Measurements from ENCODE around the gene HAUS1.

HAUS1 gene

GRCh38 chr18:46070232-46070631, 34.0 kb upstream of the HAUS1 start:
- Histone ChIP-seq H3K36me3 (ENCODE audit: control insufficient read depth, insufficient read depth, low read length) (no peaks in the 10 kb centered on the region), H3K27ac (ENCODE audit: low read length) (no peak overlapping the region), H3K27me3 (ENCODE audit: control insufficient read depth, insufficient read depth, low read length) (peaks cover 15% of the 10 kb centered on the region; the same call in 1 of the 2 replicates), H3K4me1 (ENCODE audit: control insufficient read depth, insufficient read depth, low read length) (0 out of 2 replicates have a peak, but pooled peaks cover 2% of the 10 kb centered on the region), H3K9me3 (ENCODE audit: control insufficient read depth, insufficient read depth, low read length) (no peaks in the 10 kb centered on the region), H3K4me3 (ENCODE audit: low read length) (no peak overlapping the region)
- WGBS (ENCODE audit: insufficient coverage, insufficient read length): no CpG with 5 or more reads among the region's 6 CpGs
- DNase-seq (ENCODE audit: low read depth, low spot score): no peak

- H3K27me3 ChIP-seq (ENCODE audit: control insufficient read depth, insufficient read depth, low read length): peaks cover 15% of the 10 kb centered on the region; the same call in 1 of the 2 replicates
- H3K4me1 ChIP-seq (ENCODE audit: control insufficient read depth, insufficient read depth, low read length): 0 out of 2 replicates have a peak, but pooled peaks cover 2% of the 10 kb centered on the region
- peak overlapping the region; percentile 86 for H3K4me3 ChIP-seq (ENCODE audit: low read length)
- WGBS (ENCODE audit: insufficient coverage, insufficient read length): no CpG with 5 or more reads among the region's 13 CpGs
- H3K9me3 ChIP-seq (ENCODE audit: control insufficient read depth, insufficient read depth, low read length): no peaks in the 10 kb centered on the region
- no peak overlapping the region for H3K27ac ChIP-seq (ENCODE audit: low read length)
- no peak for DNase-seq (ENCODE audit: low read depth, low spot score)
- no peaks in the 10 kb centered on the region for H3K36me3 ChIP-seq (ENCODE audit: control insufficient read depth, insufficient read depth, low read length)
These were observed 33.2 kb upstream of the HAUS1 start for GRCh38 chr18:46070815-46071652.

GRCh38 chr18:46071653-46072375, 32.4 kb upstream of the HAUS1 start, which contains the start of gene PSTPIP2:
Gene PSTPIP2 (minus strand): TSS chr18:46072260. CDS start chr18:46072188, 72 bp downstream.
- Histone ChIP-seq H3K36me3 (ENCODE audit: control insufficient read depth, insufficient read depth, low read length) (no peaks in the 10 kb centered on the region), H3K9me3 (ENCODE audit: control insufficient read depth, insufficient read depth, low read length) (no peaks in the 10 kb centered on the region), H3K4me3 (ENCODE audit: low read length) (peak within 1 kb of the TSS; percentile 86), H3K27ac (ENCODE audit: low read length) (no peak within 1 kb of the TSS), H3K4me1 (ENCODE audit: control insufficient read depth, insufficient read depth, low read length) (0 out of 2 replicates have a peak, but pooled peaks cover 2% of the 10 kb centered on the region), H3K27me3 (ENCODE audit: control insufficient read depth, insufficient read depth, low read length) (peaks cover 15% of the 10 kb centered on the region; the same call in 1 of the 2 replicates)
- WGBS (ENCODE audit: insufficient coverage, insufficient read length): no CpG with 5 or more reads among the region's 75 CpGs
- DNase-seq (ENCODE audit: low read depth, low spot score): peak; percentile 25

- Histone ChIP-seq H3K36me3 (ENCODE audit: control insufficient read depth, insufficient read depth, low read length) (no peaks in the 10 kb centered on the region), H3K27ac (ENCODE audit: low read length) (no peak overlapping the region), H3K27me3 (ENCODE audit: control insufficient read depth, insufficient read depth, low read length) (peaks cover 15% of the 10 kb centered on the region; the same call in 1 of the 2 replicates), H3K9me3 (ENCODE audit: control insufficient read depth, insufficient read depth, low read length) (no peaks in the 10 kb centered on the region), H3K4me1 (ENCODE audit: control insufficient read depth, insufficient read depth, low read length) (0 out of 2 replicates have a peak, but pooled peaks cover 2% of the 10 kb centered on the region), H3K4me3 (ENCODE audit: low read length) (peak overlapping the region; percentile 86; the same call in 1 of the 2 replicates)
- WGBS (ENCODE audit: insufficient coverage, insufficient read length): no CpG with 5 or more reads among the region's 25 CpGs
- no peak for DNase-seq (ENCODE audit: low read depth, low spot score)
These were observed 31.8 kb upstream of the HAUS1 start for GRCh38 chr18:46072376-46072867.

GRCh38 chr18:46072959-46073358, 31.2 kb upstream of the HAUS1 start:
- WGBS (ENCODE audit: insufficient coverage, insufficient read length): no CpG with 5 or more reads among the region's 3 CpGs
- no peak for DNase-seq (ENCODE audit: low read depth, low spot score)
- H3K9me3 ChIP-seq (ENCODE audit: control insufficient read depth, insufficient read depth, low read length): no peaks in the 10 kb centered on the region
- no peaks in the 10 kb centered on the region for H3K36me3 ChIP-seq (ENCODE audit: control insufficient read depth, insufficient read depth, low read length)
- H3K4me1 ChIP-seq (ENCODE audit: control insufficient read depth, insufficient read depth, low read length): 0 out of 2 replicates have a peak, but pooled peaks cover 2% of the 10 kb centered on the region
- peaks cover 15% of the 10 kb centered on the region; the same call in 1 of the 2 replicates for H3K27me3 ChIP-seq (ENCODE audit: control insufficient read depth, insufficient read depth, low read length)
- no peak overlapping the region for H3K4me3 ChIP-seq (ENCODE audit: low read length)
- no peak overlapping the region for H3K27ac ChIP-seq (ENCODE audit: low read length)

- WGBS (ENCODE audit: insufficient coverage, insufficient read length): no CpG with 5 or more reads among the region's 9 CpGs
- Histone ChIP-seq H3K9me3 (ENCODE audit: control insufficient read depth, insufficient read depth, low read length) (no peaks in the 10 kb centered on the region), H3K4me3 (ENCODE audit: low read length) (no peak overlapping the region), H3K4me1 (ENCODE audit: control insufficient read depth, insufficient read depth, low read length) (0 out of 2 replicates have a peak, but pooled peaks cover 2% of the 10 kb centered on the region), H3K27me3 (ENCODE audit: control insufficient read depth, insufficient read depth, low read length) (peaks cover 15% of the 10 kb centered on the region; the same call in 1 of the 2 replicates), H3K36me3 (ENCODE audit: control insufficient read depth, insufficient read depth, low read length) (no peaks in the 10 kb centered on the region), H3K27ac (ENCODE audit: low read length) (no peak overlapping the region)
- DNase-seq (ENCODE audit: low read depth, low spot score): peak; percentile 47
These were observed 30.5 kb upstream of the HAUS1 start for GRCh38 chr18:46073474-46074331.

GRCh38 chr18:46079336-46079735, 24.8 kb upstream of the HAUS1 start:
- Histone ChIP-seq H3K27me3 (ENCODE audit: control insufficient read depth, insufficient read depth, low read length) (no peaks in the 10 kb centered on the region), H3K27ac (ENCODE audit: low read length) (no peak overlapping the region), H3K9me3 (ENCODE audit: control insufficient read depth, insufficient read depth, low read length) (no peaks in the 10 kb centered on the region), H3K4me1 (ENCODE audit: control insufficient read depth, insufficient read depth, low read length) (no peaks in the 10 kb centered on the region), H3K4me3 (ENCODE audit: low read length) (no peak overlapping the region), H3K36me3 (ENCODE audit: control insufficient read depth, insufficient read depth, low read length) (peaks cover 14% of the 10 kb centered on the region; the same call in 1 of the 2 replicates)
- DNase-seq (ENCODE audit: low read depth, low spot score): no peak

- H3K27ac ChIP-seq (ENCODE audit: low read length): no peak overlapping the region
- no CpG with 5 or more reads among the region's 1 CpG for WGBS (ENCODE audit: insufficient coverage, insufficient read length)
- no peaks in the 10 kb centered on the region for H3K27me3 ChIP-seq (ENCODE audit: control insufficient read depth, insufficient read depth, low read length)
- no peaks in the 10 kb centered on the region for H3K9me3 ChIP-seq (ENCODE audit: control insufficient read depth, insufficient read depth, low read length)
- H3K4me1 ChIP-seq (ENCODE audit: control insufficient read depth, insufficient read depth, low read length): no peaks in the 10 kb centered on the region
- peaks cover 19% of the 10 kb centered on the region; the same call in 1 of the 2 replicates for H3K36me3 ChIP-seq (ENCODE audit: control insufficient read depth, insufficient read depth, low read length)
- DNase-seq (ENCODE audit: low read depth, low spot score): no peak
- H3K4me3 ChIP-seq (ENCODE audit: low read length): no peak overlapping the region
These were observed 24.0 kb upstream of the HAUS1 start for GRCh38 chr18:46080156-46080555.

- H3K27ac ChIP-seq (ENCODE audit: low read length): no peak overlapping the region
- H3K4me1 ChIP-seq (ENCODE audit: control insufficient read depth, insufficient read depth, low read length): no peaks in the 10 kb centered on the region
- H3K4me3 ChIP-seq (ENCODE audit: low read length): no peak overlapping the region
- no CpG with 5 or more reads among the region's 2 CpGs for WGBS (ENCODE audit: insufficient coverage, insufficient read length)
- H3K9me3 ChIP-seq (ENCODE audit: control insufficient read depth, insufficient read depth, low read length): no peaks in the 10 kb centered on the region
- H3K27me3 ChIP-seq (ENCODE audit: control insufficient read depth, insufficient read depth, low read length): no peaks in the 10 kb centered on the region
- H3K36me3 ChIP-seq (ENCODE audit: control insufficient read depth, insufficient read depth, low read length): peaks cover 48% of the 10 kb centered on the region
- DNase-seq (ENCODE audit: low read depth, low spot score): no peak
These were observed 19.8 kb upstream of the HAUS1 start for GRCh38 chr18:46084431-46084830.
